Thoracic aorta (tissue), 2 donors: ENCODE measurements around the gene CTXN1. TPM values are rescaled to one million over a fixed set of nuclear protein-coding genes. Genes with fewer than 3 reads are reported as not detected.

Experiments
- ATAC-seq: fragments of 150-250 bp; one replicate; pipeline ENCODE4 v1.8.0; 2017; ENCODE audit warnings: low read depth; ENCODE audit not compliant: insufficient number of reproducible peaks, low FRiP score
- DNase-seq: peaks from one replicate; pipeline ENCODE4 v3.0.0-alpha.2; 2020; ENCODE audit warnings: low spot score
- H3K27ac ChIP-seq, 2 donors: fragments of 200-600 bp; sonication (generic); 1 replicate in 1 of 2; 2 replicates in 1 of 2; pipeline ENCODE4 v1.5.1; 2016; ENCODE audit warnings: mild to moderate bottlenecking in 2 of 2, moderate library complexity in 2 of 2
- H3K27me3 ChIP-seq: fragments of 200-600 bp; sonication (generic); replicated peaks from 2 replicates; pipeline ENCODE4 v1.6.0; 2016; ENCODE audit warnings: mild to moderate bottlenecking; ENCODE audit not compliant: insufficient read depth
- H3K36me3 ChIP-seq: fragments of 200-600 bp; sonication (generic); one replicate; pipeline ENCODE4 v1.5.1; 2016
- H3K4me1 ChIP-seq, 2 donors: fragments of 200-600 bp; sonication (generic); 1 replicate in 1 of 2; 2 replicates in 1 of 2; pipeline versions ENCODE4 v1.5.1 to v1.6.0; 2016; ENCODE audit warnings: low read depth in 2 of 2, mild to moderate bottlenecking in 1 of 2; ENCODE audit not compliant: control insufficient read depth in 1 of 2
- H3K4me3 ChIP-seq: fragments of 200-600 bp; sonication (generic); 2 replicates; pipeline ENCODE4 v1.5.1; 2016; ENCODE audit warnings: mild to moderate bottlenecking
- H3K9me3 ChIP-seq: fragments of 200-600 bp; sonication (generic); 2 replicates; pipeline ENCODE4 v1.5.1; 2016
- total RNA-seq, 2 donors: library from RNA; depleted of rRNA; stranded (reverse); fragments of >200 nt; gene quantifications; one replicate each; pipeline versions ENCODE4 v1.1.0 to v1.2.3, GENCODE V29; 2016
- TF ChIP-seq, protein P1 (sequence below): fragments of 200-600 bp; sonication (generic); IDR thresholded peaks from one replicate; pipeline ENCODE4 v1.5.1; 2019; ENCODE audit warnings: antibody characterized with exemption

The CTXN1 gene
- total RNA-seq, 2 donors from 2014 or later = 0.54 TPM; not detected in 1

DNA sequence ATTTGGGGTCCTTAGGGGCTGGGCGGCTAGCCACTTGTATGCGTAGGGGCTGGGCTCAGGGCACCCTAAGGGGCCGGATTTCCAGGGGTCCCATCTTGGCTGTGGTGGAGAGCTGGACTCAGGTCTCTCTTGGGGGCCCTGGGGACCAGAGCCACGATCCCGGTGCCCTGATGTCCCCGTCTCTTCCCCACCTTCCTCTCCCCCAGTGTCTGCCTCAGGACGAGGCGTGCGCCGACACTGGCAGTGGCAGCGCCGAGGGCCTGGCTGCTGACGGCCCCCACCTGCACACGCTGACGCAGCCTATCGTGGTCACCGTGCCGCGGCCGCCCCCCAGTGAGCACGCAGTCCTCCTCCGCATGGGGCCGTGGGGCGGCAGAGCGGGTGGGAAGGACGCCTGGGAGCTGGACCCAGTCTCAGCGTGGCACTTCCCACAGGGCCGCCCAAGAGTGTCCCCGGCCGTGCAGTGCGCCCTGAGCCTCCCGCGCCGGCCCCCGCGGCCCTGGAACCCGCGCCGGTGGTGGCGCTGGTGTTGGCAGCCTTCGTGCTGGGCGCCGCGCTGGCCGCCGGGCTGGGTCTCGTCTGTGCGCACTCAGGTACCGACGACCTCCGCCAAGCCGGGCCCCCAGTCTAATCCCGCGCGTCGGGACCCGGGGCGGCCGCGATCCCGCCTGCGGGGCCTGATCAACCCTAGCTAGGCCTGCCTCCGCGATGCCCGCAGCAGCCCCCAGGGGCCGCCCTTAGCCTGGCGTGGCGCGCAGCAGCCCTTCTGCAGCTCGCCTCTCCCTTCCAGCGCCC, 8.5 kb downstream of the CTXN1 start:
- H3K4me3 ChIP-seq = peak overlapping the region; percentile 67
- TF ChIP-seq, protein P1, sequence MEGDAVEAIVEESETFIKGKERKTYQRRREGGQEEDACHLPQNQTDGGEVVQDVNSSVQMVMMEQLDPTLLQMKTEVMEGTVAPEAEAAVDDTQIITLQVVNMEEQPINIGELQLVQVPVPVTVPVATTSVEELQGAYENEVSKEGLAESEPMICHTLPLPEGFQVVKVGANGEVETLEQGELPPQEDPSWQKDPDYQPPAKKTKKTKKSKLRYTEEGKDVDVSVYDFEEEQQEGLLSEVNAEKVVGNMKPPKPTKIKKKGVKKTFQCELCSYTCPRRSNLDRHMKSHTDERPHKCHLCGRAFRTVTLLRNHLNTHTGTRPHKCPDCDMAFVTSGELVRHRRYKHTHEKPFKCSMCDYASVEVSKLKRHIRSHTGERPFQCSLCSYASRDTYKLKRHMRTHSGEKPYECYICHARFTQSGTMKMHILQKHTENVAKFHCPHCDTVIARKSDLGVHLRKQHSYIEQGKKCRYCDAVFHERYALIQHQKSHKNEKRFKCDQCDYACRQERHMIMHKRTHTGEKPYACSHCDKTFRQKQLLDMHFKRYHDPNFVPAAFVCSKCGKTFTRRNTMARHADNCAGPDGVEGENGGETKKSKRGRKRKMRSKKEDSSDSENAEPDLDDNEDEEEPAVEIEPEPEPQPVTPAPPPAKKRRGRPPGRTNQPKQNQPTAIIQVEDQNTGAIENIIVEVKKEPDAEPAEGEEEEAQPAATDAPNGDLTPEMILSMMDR = peak; percentile 46
- peaks cover 27 to 55% of the 10 kb centered on the region in 2 donors for H3K4me1 ChIP-seq
- no peaks in the 10 kb centered on the region for H3K27me3 ChIP-seq
- ATAC-seq (no peak), DNase-seq (no peak)
- no peaks in the 10 kb centered on the region for H3K9me3 ChIP-seq
- H3K36me3 ChIP-seq = peaks cover 11% of the 10 kb centered on the region
- no peak overlapping the region for H3K27ac ChIP-seq

DNA sequence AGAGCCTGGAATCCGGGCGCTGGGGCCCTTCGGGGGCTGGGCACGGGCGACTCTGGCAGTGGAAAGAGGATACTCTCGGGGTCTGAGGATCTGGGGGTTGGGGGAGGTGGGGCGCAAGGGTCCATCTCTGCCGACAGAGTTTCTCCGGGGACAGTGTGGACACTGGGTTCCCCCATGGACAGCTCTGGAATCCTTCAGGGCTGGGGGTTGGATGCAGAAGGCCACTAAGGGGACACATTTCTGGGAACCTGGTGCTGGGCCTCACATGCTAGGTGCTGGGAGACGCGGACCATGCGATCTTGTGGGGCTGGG, 9.0 kb downstream of the CTXN1 start:
- peaks cover 10% of the 10 kb centered on the region for H3K36me3 ChIP-seq
- ATAC-seq = no peak
- peak overlapping the region; percentile 67 for H3K4me3 ChIP-seq
- H3K4me1 ChIP-seq = peaks cover 21 to 49% of the 10 kb centered on the region in 2 donors
- no peaks in the 10 kb centered on the region for H3K9me3 ChIP-seq
- H3K27me3 ChIP-seq = no peaks in the 10 kb centered on the region
- TF ChIP-seq, protein P1 = no peak
- DNase-seq = no peak
- no peak overlapping the region for H3K27ac ChIP-seq

DNA sequence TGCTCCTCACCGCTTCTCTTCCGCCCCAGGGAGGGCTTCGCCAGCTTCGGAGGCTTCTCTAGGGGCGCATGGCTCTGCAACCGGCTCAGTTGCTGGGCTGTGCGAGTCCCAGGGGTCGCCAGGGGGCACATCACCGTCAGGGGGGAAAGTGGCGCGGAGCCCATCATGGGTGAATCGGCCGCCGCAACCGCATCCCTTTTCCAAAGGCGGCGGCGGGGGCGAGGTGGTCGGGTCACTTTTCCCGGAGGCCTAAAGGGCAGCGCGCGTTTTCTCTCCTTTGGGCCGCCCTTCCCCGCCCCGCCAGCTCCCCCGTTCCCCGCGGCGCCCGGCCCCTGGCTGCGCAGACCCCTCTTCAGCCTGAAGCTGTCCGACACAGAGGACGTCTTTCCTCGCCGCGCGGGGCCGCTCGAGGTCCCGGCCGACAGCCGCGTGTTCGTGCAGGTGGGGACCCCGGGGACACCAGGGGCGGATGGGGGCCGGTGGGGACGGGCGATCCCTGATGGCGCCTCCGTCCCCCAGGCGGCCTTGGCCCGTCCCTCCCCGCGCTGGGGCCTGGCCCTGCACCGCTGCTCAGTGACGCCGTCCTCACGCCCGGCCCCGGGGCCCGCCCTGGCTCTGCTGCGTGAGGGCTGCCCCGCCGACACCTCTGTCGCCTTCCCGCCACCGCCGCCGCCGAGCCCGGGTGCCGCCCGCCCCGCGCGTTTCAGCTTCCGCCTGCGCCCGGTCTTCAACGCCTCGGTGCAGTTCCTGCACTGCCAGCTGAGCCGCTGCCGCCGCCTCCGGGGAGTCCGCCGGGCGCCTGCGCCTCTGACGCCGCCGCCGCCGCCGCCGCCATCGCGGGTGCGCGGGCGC, 9.6 kb downstream of the CTXN1 start:
- Histone ChIP-seq H3K9me3 (no peaks in the 10 kb centered on the region), H3K4me3 (peak overlapping the region; percentile 67), H3K27me3 (no peaks in the 10 kb centered on the region), H3K27ac (no peak overlapping the region), H3K4me1 (peaks cover 15 to 44% of the 10 kb centered on the region in 2 donors), H3K36me3 (peaks cover 15% of the 10 kb centered on the region)
- TF ChIP-seq, protein P1 = no peak
- ATAC-seq (no peak), DNase-seq (no peak)

DNA sequence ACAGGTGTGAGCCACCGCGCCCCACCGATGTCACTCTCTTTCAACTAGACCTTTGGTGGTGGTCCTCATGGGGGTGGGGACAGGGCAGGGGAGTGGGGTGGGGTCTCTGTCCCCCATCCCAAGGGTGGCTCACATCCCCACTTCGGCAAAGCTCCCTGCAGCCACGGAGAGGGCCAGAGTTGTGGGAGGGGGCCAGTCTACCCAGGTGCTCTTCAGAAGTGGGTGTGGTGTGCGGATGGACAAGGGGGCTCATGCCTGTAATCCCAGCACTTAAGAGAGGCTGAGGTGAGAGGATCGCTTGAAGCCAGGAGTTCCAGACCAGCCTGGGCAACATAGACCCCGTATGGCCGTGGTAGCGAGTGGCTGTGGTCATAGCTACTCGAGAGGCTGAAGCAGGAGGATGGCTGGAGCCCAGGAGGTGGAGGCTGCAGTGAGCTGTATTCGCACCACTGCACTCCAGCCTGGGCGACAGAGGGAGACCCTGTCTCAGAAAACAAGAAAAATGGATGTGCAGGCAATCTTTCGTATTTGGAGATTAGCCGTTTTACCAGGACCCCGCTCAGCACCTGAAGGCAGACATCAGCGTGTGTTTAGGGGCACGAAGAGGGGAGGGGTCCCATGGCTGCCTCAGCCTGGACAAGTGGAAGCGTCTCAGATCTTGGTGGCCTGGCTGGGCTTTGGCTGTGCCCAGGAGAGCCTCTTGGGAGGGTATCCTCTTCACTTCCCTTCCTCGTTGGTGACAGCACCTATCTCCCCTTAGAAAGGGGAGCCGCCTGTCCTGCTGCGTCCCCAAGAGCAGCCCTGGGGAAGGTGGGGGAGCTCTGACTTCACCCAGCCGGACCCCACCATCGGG, 10.5 kb downstream of the CTXN1 start:
- DNase-seq (no peak), ATAC-seq (no peak)
- Histone ChIP-seq H3K36me3 (peaks cover 24% of the 10 kb centered on the region), H3K27me3 (no peaks in the 10 kb centered on the region), H3K9me3 (no peaks in the 10 kb centered on the region), H3K27ac (no peak overlapping the region), H3K4me3 (no peak overlapping the region), H3K4me1 (peaks cover 14 to 41% of the 10 kb centered on the region in 2 donors)
- TF ChIP-seq, protein P1 = no peak
